ENCODE results near the gene PKP2.

DNA sequence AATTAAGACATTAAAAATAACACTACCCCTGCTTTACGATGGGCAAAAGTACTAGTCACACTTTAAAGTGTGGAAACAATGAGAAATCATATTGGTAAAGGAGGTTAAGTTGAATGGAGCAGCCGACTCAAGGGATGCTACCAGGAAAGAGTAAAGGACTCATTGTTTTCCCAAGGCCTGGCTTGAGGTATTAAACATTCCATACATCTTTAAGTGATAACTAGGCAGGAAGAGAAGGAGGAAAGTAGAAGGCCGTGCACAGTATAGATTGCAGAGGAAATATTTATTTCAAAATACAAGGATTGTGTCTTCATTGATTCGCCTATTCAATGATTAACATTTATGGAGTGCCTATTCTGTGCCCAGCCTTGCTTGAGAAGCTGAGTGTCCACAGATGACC is 120.3 kb downstream of the PKP2 start:
- TF ChIP-seq, protein P1, sequence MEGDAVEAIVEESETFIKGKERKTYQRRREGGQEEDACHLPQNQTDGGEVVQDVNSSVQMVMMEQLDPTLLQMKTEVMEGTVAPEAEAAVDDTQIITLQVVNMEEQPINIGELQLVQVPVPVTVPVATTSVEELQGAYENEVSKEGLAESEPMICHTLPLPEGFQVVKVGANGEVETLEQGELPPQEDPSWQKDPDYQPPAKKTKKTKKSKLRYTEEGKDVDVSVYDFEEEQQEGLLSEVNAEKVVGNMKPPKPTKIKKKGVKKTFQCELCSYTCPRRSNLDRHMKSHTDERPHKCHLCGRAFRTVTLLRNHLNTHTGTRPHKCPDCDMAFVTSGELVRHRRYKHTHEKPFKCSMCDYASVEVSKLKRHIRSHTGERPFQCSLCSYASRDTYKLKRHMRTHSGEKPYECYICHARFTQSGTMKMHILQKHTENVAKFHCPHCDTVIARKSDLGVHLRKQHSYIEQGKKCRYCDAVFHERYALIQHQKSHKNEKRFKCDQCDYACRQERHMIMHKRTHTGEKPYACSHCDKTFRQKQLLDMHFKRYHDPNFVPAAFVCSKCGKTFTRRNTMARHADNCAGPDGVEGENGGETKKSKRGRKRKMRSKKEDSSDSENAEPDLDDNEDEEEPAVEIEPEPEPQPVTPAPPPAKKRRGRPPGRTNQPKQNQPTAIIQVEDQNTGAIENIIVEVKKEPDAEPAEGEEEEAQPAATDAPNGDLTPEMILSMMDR (IDR thresholded peaks at IDR 0.05) = no peak
- TF ChIP-seq POLR2A (IDR thresholded peaks at IDR 0.05) = no peak

Data from vagina (tissue), 2 donors.